Measurements from ENCODE around the gene ZNF230. TPM values are rescaled to one million over a fixed set of nuclear protein-coding genes. Genes with fewer than 3 reads are reported as not detected.

Gene ZNF230
- total and polyA plus RNA-seq, 2 donors (not counting 3 experiments of a cell fraction or from before 2014, with no cell fraction given): 1.4 to 2.9 TPM

DNA sequence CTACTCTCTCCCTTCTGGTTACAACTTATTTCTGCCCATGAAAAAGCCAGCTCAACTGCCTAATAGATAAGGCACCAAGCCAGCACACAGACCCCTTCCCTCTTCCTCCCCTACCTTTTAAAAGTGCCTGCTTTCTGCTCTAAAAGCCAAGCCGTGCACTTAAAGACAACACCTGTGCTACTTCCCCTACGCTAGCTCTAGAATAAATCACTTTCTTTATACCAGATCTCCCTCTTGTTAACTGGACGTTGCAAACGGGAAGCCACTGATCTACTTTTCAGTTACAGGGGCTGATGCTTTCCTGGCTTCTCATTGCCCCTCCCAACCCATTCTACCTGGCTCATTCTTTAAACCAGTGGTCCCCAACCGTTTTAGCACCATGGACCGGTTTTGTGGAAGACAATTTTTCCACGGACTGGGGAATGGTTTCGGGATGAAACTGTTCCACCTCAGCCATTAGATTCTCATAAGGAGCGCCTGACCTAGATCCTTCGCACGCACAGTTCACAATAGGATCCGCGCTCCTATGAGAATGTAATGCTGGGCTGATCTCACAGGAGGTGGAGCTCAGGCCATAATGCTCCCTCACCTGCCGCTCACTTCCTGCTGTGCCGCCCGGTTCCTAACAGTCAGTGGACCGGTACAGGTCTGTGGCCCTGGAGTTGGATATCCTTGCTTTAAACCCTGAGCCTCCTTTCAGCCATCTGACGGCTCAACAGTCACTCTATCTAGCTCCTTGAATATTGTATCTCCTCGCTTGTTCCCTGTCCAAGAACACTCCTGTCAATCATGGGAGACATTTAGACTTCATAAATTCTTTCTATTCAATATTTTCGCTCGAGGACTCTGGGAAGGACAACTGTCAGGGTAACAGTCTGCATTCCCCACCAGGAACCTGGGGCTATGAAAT, 48.2 kb downstream of the ZNF230 start:
- no peak for DNase-seq (ENCODE audit: low read depth, low spot score)
- intact Hi-C loops (cut with micrococcal nuclease): loop anchor here (1.0 to 5.0 kb wide), 6 partner anchors 21 to 162 kb away; partner anchors contain the start of genes ZNF155, ZNF222, ZNF225 and ZNF227
- POLR2A ChIA-PET: no interaction called here

More for the DNA sequence above, 48.2 kb downstream of the ZNF230 start:
- Histone ChIP-seq H3K9ac (replicated peaks; ENCODE audit: extremely low read depth, insufficient read depth, low read length) (peak overlapping the region; percentile 0), H3K9me3 (replicated peaks; ENCODE audit: control insufficient read depth, insufficient read depth, low read length) (no peaks in the 10 kb centered on the region), H3K4me1 (ENCODE audit: control insufficient read depth, extremely low read depth, insufficient read depth, low read length) (peaks cover 11% of the 10 kb centered on the region), H3K9me1 (replicated peaks; ENCODE audit: control insufficient read depth, extremely low read depth, insufficient read depth, low read length) (no peaks in the 10 kb centered on the region), H3K4me3 (replicated peaks in 1 of 3; ENCODE audit: insufficient read depth in 1 of 3, low read depth in 1 of 3, low read length in 3 of 3) (peak overlapping the region; percentile 48 to 64 (median 61)), H3K36me3 (ENCODE audit: control insufficient read depth in 2 of 2, extremely low read depth in 1 of 2, insufficient read depth in 2 of 2, low read length in 2 of 2) (no peaks in the 10 kb centered on the region), H4K20me1 (replicated peaks; ENCODE audit: control insufficient read depth, extremely low read depth, insufficient read depth, low read length) (no peaks in the 10 kb centered on the region), H2AFZ (ENCODE audit: low read depth, low read length) (peak overlapping the region; percentile 70), H3K27ac (ENCODE audit: insufficient read depth, low read depth, low read length) (no peak overlapping the region), H3K4me2 (ENCODE audit: insufficient read depth, low read length) (peak overlapping the region; percentile 74), H3K27me3 (ENCODE audit: control insufficient read depth in 2 of 2, insufficient read depth in 2 of 2, low read length in 2 of 2) (peaks cover 4 to 9% of the 10 kb centered on the region in 2 experiments), H3K79me2 (ENCODE audit: control insufficient read depth, insufficient read depth, low read length) (no peaks in the 10 kb centered on the region)
- BruUV-seq (replicated peaks): no TSS peak
- dilution Hi-C loops (cut with MboI; ENCODE audit: extremely low pct_ligation_motif_present, low sequenced_read_pairs): no loop called here
- FAIRE-seq: no peak
- TF ChIP-seq POLR2AphosphoS5 (IDR thresholded peaks at IDR 0.05; ENCODE audit: insufficient read depth, low read depth, low read length): no peak
- TF ChIP-seq, protein P1, sequence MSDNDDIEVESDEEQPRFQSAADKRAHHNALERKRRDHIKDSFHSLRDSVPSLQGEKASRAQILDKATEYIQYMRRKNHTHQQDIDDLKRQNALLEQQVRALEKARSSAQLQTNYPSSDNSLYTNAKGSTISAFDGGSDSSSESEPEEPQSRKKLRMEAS (IDR thresholded peaks at IDR 0.05; ENCODE audit: insufficient read depth, insufficient read length): no peak
- no peak for TF ChIP-seq GATA2 (IDR thresholded peaks at IDR 0.05; ENCODE audit: insufficient read depth, insufficient read length, low read depth, low read length)
- no peak for TF ChIP-seq POLR2A (IDR thresholded peaks at IDR 0.05; ENCODE audit: low read depth, low read length)
- TF ChIP-seq, protein P2, sequence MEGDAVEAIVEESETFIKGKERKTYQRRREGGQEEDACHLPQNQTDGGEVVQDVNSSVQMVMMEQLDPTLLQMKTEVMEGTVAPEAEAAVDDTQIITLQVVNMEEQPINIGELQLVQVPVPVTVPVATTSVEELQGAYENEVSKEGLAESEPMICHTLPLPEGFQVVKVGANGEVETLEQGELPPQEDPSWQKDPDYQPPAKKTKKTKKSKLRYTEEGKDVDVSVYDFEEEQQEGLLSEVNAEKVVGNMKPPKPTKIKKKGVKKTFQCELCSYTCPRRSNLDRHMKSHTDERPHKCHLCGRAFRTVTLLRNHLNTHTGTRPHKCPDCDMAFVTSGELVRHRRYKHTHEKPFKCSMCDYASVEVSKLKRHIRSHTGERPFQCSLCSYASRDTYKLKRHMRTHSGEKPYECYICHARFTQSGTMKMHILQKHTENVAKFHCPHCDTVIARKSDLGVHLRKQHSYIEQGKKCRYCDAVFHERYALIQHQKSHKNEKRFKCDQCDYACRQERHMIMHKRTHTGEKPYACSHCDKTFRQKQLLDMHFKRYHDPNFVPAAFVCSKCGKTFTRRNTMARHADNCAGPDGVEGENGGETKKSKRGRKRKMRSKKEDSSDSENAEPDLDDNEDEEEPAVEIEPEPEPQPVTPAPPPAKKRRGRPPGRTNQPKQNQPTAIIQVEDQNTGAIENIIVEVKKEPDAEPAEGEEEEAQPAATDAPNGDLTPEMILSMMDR (IDR thresholded peaks at IDR 0.05; ENCODE audit: extremely low read depth in 1 of 2, insufficient read depth in 1 of 2, low read depth in 1 of 2, low read length in 2 of 2): no peak
- TF ChIP-seq MYC (IDR thresholded peaks at IDR 0.05; ENCODE audit: low read depth, low read length): no peak
- TF ChIP-seq FOS (IDR thresholded peaks at IDR 0.05; ENCODE audit: borderline replicate concordance, insufficient read depth, low read length): no peak
- no peak for TF ChIP-seq JUN (IDR thresholded peaks at IDR 0.05; ENCODE audit: borderline replicate concordance, insufficient read depth, insufficient read length, low read depth)
- no peak for TF ChIP-seq EZH2 (IDR thresholded peaks at IDR 0.05; ENCODE audit: borderline replicate concordance, low read depth, low read length, severe bottlenecking)
- CTCF ChIA-PET: interaction anchor here (0.8 kb wide), 1 partner anchor 100 kb away, joined by 3 read pairs; the partner anchor contains the start of gene ZNF221

All from endothelial cell of umbilical vein (primary cell).